ENCODE results near the gene TOP2B.

Gene TOP2B

GRCh38 chr3:25581823-25582222 is 82.9 kb downstream of the TOP2B start:
- no peak for DNase-seq

- no peak for DNase-seq
Measured at GRCh38 chr3:25581335-25581734, 83.4 kb downstream of the TOP2B start.

- DNase-seq: no peak
Measured at GRCh38 chr3:25580534-25580933, 84.2 kb downstream of the TOP2B start.

GRCh38 chr3:25578059-25578458 is 86.6 kb downstream of the TOP2B start:
- DNase-seq: no peak

- no peak for DNase-seq
Measured at GRCh38 chr3:25576831-25577454, 87.8 kb downstream of the TOP2B start.

GRCh38 chr3:25576146-25576545 is 88.6 kb downstream of the TOP2B start:
- no peak for DNase-seq

- DNase-seq: no peak
Measured at GRCh38 chr3:25575001-25575400, 89.7 kb downstream of the TOP2B start.

- no peak for DNase-seq
Measured at GRCh38 chr3:25574172-25574765, 90.4 kb downstream of the TOP2B start.

- DNase-seq: no peak
Measured at GRCh38 chr3:25573386-25574171, 91.1 kb downstream of the TOP2B start.

- no peak for DNase-seq
Measured at GRCh38 chr3:25572919-25573385, 91.8 kb downstream of the TOP2B start.

- no peak for DNase-seq
Measured at GRCh38 chr3:25572336-25572735, 92.4 kb downstream of the TOP2B start.

- no peak for DNase-seq
Measured at GRCh38 chr3:25571285-25571684, 93.4 kb downstream of the TOP2B start.

- DNase-seq: no peak
Measured at GRCh38 chr3:25568525-25569078, 96.1 kb downstream of the TOP2B start.

GRCh38 chr3:25567806-25568524 is 96.7 kb downstream of the TOP2B start:
- no peak for DNase-seq

GRCh38 chr3:25567388-25567787 is 97.3 kb downstream of the TOP2B start:
- DNase-seq: no peak

GRCh38 chr3:25566358-25566920 is 98.3 kb downstream of the TOP2B start:
- no peak for DNase-seq

- no peak for DNase-seq
Measured at GRCh38 chr3:25565807-25566206, 98.9 kb downstream of the TOP2B start.

- no peak for DNase-seq
Measured at GRCh38 chr3:25564075-25564474, 100.6 kb downstream of the TOP2B start.

- DNase-seq: no peak
Measured at GRCh38 chr3:25563601-25564000, 101.1 kb downstream of the TOP2B start.

- DNase-seq: no peak
Measured at GRCh38 chr3:25558796-25559195, 105.9 kb downstream of the TOP2B start.

GRCh38 chr3:25558121-25558520 is 106.6 kb downstream of the TOP2B start:
- DNase-seq: no peak

- DNase-seq: no peak
Measured at GRCh38 chr3:25557694-25558093, 107.0 kb downstream of the TOP2B start.

- no peak for DNase-seq
Measured at GRCh38 chr3:25556447-25556846, 108.3 kb downstream of the TOP2B start.

Data from NCI-H510A treated with DMSO at 0.1 percent for 48 hours (cell line).